ENCODE measurements around the gene LNP1.

Gene LNP1

DNA sequence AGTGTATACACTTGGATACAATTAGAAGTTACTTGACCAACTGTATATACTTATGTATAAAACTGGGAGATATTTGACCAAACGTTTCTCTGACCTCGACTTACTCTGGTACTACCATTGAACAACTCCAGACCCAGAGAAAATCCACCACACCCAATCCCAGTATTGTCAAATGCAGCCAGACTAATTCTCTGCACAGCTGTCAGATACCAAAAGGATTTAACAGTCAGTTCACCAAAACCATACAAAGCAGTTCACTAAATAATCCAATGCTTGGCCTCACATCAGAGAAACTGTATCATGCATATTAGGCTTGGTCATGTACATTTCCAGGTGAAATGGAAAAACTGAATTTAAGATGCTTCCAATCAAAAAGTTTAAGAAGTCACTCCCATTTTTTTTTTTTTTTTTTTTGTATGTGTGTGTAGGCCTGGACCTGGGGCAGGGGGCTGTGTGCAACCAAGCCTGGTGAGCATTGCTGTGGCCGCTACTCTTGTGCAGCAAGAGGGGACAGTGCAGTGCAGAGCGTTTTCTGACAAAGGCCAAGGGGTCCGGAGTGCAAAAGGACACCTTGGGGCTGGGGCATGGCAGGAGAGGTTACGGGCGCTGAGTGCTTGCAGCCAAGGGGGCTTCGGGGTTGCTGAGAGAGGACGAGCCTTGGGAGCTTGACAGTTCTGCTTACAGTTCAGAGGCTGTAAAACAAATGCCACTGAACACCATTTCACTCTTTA is 1.8 kb upstream of the LNP1 start:
- no peak for DNase-seq

DNA sequence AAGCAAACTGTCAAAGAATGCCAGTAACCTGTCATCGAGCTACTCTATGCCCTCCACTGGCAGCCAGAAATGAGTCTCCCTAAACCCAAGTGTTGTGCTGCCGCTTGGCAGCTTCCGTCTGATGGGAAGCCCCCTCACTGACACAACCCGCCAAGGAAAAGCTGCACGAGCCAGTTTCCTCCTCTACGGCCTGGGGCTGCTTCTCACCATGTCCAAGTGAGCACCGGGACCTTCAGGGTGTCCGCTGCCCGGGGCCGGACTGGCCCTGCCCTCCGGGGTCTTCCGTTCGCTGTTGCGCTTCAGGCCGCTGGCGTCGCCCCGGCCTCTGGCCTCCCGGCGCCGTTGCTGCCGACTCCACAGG is 940 bp upstream of the LNP1 start:
- DNase-seq, result peak in 8 of 56 donors; percentile 2 to 59 (median 42)

DNA sequence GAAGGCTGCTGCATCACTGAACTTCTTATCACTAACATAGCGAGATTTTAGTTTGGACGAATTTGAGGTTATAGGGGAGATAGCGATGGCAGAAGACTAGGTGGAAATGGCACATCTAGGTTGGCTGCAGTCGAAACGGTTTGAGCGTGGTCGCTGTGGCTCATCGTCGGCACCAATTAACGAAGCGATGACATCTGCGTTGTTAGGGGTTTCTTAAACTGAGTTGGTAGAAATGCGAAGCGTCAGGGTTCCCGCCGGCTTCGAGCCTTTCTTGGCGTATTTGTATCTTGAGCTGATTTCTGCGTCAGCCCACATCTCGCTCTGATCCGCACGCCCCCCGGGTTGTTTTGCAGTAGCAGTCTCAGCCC is 319 bp downstream of the LNP1 start:
- peak in 28 of 56 donors; percentile 5 to 80 (median 35) for DNase-seq

DNA sequence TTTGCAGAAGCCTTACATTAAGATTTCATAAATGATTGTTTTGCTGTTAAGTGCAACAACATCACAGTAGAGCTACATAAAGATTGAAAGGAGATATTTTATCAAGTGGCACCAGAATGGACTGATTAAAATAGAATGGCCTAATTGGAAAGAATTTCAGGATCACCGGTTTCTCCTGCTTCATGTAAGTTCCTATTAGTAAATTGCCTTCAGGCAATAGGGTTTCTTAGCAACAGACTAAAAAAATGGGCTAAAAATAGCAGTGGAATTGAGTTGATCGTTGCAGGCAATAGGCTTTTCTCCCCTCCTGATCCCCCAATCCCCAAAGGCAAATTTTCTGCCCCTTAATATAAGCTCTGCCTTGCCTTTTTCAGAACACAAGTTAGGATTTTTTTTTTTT is 917 bp downstream of the LNP1 start:
- no peak for DNase-seq

DNA sequence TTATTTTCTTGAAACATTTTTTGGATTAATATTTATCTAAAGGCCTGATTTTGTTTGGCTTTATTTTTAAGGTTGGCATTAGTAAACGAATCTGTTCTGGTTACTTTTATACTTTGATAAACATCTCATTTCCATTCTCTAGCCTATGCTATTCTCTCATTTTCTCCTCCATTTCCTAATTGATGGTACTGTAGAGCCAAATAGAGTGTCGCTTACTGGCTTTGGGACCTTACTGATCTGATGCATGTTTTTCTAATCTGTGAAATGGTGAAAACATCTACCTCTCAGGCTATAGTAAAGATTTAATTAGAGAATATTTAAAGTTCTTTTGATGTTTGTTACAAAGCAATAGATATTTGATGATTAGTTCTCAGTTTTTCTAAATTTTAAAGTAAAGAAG is 1.6 kb downstream of the LNP1 start:
- DNase-seq, result no peak

DNA sequence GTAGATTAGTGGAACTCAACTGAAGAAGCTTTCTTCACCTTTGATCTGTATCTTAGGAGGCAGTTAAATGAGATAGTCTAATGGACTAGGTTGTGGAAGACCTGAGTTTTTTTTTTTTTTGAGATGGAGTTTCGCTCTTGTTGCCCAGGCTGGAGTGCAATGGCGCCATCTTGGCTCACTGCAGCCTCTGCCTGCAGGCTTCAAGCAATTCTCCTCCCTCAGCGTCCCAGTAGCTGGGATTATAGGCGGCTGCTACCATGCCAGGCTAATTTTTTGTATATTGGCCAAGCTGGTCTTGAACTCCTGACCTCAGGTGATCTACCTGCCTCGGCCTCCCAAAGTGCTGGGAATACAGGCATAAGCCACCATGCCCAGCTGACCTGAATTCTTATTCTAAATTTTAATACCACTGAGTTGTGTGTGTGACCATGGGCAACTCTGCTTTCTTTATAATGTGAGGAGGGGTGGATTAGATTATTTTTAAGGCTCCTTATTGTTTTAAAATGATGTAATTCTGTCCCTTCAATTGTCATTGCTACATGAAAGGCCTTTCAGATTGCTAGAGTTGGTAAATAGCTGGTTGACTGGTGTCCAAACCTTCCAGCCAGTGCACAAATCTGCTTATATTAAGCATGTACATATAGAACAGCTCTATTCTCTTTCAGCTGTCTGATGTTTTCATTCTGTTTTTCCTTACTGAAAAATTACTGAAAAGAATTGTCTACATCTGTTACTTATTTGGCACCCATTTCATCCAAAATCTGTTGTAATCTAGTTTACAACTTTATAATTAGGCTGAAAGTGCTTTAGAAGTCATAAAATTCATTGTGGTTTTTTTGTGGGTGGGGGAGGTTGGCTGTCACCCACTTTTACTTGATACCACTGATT is 2.3 kb downstream of the LNP1 start:
- no peak for DNase-seq

DNA sequence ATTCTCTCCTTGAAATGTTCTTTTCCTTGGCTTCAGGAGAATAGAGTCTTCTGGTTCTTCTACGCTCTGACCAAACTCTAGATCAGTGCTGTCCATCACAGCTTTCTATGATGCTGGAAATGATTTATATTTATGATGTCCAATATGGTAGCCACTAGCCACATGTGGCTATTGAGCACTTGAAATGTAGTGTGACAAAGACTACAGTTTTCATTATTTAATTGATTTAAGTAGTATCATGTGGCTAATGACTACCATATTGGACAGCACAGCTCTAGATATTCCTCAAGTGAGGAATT is 2.9 kb downstream of the LNP1 start:
- DNase-seq, result no peak

DNA sequence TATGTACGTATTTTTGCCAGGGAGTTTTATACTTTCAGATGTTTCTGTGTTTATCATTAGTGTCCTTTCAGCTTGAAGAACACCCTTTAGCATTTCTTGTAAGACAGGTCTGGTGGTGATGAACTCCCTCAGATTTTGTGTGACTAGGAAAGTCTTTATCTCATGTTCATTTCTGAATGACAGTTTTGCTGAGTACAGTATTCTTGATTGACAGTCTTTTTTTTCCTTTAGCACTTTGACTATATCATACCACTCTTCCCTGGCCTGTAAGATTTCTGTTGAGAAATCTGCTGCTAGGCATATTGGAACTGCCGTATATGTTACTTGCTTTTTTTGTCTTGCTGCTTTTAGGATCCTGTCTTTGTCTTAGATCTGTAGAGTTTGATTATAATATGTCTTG is 5.8 kb downstream of the LNP1 start:
- no peak for DNase-seq

DNA sequence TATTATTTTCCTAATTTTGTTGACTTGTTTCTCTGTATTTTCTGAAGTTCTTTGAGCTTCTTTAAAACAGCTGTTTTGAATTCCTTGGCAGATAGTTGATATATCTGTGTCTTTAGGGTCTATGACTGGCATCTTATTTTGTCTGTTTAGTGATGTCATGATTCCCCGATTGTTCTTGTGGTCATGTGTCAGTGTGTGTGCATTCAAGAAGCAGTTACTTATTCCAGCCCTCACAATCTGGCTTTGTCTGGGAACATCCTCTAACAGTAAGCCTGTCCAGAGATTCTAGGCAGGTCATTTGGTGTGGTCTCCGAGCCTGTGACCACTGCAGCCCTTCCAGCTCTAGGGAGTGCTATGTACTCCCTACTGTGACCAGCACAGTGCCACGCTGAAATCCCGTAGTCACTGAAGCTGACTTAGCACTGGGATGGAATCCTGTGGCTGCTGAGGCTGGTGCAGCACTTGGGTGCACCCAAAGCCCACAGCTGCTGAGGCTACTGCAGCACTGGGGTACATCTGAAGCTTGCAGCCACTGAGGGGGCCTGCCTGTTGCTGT is 6.7 kb downstream of the LNP1 start:
- DNase-seq, result no peak

DNA sequence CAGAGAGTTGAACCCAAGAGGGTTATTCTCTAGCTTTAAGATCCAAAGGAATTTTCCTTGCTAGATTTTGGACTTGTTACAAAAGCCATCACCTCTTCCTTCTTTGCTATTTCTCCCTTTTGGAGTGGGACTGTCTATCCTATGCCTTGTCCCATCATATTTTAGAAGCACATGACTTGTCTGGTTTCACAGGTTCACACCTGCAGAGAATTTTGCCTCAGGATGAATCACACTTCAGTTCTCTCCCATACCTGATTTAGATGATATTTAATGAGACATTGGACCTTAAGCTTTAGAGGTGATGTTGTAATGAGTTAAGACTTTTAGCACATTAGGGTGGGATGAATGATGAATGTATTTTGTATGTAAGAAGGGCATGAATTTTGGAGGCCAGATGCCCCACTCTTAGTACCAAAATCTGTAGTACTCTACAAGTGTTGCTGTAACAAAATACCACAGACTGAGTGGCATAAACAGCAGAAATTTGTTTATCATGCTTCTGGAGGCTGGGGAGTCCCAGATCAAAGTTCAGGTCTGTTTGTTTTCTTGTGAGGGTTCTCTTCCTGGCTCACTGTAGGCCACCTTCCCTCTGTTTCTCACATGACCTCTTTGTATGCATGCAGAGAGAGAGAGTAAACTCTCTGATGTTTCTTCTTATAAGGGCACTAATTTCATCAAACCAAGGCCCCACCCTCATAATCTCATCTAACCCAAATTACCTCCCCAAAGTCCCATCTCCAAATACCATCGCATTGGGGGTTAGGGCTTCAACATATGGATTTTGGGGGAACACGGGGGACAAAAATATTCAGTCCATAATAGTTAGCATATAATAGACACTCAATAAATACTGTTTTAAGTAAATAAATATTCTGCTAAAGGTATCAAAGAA is 10.0 kb downstream of the LNP1 start:
- no peak for DNase-seq

DNA sequence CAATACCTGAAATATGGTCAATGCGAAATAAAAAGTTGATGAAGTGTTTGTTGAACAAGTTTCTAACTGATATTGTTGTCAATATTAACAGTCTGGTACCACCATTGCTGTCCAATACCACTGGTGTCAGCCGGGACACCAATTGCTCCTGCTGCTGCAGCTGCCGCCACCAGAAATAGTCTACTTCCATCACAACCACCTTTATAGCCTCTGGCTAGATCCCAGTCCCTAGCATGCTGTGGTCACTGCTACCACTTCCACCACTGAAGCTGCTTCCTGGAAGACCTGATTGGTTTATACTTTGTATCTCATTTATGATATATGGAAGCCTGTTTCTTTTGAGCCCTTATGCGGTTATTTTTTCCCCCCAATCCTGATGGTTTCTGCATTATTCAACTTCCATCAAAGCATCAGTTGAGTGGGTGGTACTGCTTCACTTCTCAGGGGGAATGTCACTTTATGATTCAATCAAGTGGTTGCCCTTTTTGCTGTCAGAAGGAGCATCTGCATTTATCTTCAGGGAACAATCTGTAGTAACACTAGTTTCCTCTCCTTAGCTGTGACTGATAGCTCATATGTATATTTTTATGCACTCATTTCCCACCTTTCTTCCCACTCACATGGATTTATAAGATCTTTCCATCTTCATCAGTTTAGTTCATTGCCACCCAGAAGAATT is 11.7 kb downstream of the LNP1 start:
- DNase-seq, result no peak

DNA sequence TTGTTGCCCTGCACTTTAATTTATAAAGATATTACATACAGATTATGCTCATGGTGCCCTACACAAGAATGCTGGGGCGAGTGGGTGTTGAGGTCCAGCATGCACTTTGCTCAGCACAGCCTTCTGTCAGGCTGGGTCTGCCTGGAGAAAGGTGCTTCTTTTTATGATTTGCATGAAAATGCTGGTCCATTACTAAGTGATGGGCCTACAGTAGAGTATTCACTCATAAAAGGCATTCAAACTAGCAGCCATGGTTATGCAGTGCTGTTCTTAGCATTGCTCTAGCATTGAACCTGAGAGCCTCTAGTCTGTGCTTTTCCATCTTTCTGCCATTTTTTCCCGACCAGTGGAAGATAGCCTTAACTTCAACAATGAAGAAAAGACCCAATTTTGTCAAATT is 12.3 kb downstream of the LNP1 start:
- no peak for DNase-seq

DNA sequence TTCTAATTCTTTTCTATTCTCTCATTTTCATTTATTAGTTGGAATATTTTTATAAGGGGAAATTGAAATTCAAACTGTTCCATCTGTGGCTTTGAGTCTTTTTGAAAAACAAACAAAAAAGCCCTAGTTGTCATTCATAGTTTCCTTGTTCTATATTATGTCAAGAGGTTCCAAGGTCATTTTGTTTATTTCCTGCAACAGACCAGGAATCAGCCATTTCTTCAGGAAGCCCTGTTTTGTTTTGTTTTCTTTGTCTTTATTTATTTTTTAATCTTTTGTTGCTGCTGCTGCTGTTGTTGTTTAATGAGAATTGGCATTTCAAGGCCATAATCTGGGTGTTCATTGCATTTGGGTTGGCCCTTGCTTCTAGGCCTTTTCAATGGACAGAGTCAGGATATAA is 14.8 kb downstream of the LNP1 start:
- DNase-seq, result no peak

DNA sequence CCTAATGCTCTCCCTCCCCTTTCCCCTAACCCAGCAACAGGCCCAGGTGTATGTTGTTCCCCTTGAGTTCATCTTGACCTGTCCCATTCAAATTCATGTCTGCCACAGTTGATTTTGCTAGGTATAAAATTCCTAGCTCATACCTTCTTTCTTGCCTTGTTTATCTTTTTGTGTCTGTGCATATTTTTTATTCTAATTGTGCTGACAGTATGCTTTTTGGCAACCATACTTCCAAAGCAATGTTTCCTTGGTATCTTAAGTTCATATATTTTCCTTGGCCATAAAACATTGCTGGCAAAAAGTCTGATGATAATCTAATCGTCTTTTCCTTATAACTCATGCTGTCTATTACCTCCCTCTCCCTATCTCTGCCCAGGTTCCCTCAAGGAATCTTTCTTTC is 15.5 kb downstream of the LNP1 start:
- DNase-seq, result no peak

DNA sequence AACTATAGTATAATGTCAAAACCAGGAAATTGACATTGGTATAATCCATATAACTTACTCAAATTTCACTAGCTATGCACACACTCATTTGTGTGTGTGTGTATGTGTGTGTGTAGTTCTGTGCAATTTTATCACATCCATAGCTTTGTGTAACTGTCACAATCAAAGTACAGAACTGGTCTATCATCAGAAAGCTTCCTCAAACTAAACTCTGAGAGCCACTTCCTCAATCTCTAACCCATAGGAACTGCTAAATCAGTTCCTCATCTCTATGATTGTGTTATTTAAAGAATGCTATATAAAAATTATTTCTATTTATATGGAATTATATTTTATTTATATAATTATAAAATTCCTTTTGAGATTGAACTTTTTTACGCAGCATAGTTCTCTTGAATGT is 18.1 kb downstream of the LNP1 start:
- no peak for DNase-seq

DNA sequence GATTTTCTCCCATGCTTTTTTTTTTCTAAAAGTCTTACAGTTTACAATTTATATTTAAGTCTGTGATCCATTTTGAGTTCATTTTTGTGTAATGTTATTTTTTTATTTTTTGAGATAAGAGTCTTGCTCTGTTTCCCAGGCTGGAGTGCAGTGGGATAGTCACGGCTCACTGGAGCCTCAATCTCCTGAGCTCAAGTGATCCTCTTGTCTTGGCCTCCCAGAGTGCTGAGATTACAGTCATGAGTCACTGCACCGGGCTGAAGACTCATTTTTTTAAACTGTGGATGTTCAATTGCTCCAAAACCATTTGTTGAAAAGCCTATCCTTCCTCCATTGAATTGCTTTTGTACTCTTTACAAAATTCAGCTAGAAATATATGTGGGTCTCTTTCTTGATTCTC is 19.5 kb downstream of the LNP1 start:
- DNase-seq, result no peak

DNA sequence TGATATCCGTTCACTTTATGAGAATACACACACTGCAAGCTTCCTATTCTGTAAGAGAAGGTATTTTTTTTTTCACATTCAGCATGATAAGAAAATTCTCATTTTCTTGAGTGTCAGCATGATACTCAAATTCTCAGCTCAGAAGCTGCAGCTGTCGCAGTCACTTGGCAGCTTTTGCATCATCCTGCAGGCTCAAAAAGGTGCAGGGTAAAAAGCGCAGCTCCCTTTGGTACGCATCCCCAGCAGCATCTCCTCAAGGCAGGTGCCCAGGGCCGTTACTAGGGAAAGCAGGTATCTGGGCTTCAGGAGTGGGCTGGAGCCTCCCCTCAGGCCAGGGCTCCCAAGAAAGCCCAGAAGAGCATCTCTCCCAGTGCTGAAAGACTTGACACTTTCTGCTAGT is 22.3 kb downstream of the LNP1 start:
- no peak for DNase-seq

DNA sequence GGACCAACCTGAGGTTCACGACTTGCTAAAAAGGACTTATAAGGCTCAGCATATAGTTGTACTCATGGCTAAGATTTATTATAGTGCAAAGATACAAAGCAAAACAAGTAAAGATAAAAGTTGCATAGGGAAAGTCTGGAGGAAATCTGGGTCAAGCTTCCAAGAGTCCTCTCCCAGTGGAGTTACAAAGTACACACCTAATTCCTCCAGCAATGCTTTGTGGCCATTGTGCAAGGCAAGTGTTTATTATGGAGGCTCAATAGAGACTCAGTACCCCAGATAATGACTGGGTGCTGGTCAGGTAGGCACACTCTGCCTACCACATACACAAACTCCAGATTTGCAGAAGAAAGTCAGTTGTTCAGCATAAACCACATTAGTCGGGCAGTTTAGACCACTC is 22.9 kb downstream of the LNP1 start:
- no peak for DNase-seq

DNA sequence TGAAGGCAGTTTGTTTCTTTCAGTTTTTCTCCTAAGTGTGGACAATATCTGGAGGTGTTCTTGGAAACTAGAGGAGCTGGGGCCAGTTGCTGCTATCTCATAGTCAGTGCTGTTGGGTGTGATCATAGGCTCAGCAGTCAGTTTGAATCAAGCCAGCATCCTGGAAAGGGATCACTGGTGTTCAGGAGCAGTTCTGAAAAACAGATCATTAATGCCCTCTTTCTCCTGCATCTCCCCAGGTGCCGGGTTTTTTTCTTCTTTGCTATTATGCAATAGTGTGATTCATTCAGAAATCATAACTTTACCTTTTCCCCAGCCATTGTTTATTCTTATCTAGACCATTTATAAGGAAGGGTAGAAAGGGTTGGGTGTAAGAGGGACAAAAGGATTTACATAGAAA is 24.0 kb downstream of the LNP1 start:
- DNase-seq, result no peak

DNA sequence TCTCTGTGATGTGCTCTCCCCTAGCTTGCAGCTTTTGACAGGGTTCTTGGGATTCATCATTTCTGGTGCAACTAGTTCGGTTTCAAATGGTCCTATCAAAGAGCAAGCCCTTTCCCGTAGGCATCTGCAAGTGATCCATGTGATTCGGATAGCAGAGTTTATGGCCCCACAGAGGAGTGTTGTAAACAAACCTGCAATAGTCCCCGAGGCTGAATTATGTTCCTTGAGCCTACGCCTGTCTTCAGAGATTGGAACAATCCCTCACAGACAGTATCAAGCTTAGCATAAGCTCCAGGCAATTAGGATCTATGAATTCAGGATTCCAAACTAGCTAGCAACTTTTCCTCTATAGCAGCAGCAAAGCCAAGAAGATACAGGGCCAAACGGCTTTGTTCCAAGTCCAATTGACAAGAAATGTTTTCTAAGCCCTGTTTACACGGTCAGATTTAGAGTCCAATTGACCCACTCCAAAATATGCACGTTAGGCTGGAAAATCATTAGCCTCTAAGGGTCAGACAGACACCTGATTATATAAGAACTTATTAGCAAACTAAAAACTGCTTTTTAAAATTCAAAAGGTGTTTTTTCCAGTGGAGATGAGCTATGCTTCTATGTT is 24.8 kb downstream of the LNP1 start:
- DNase-seq, result no peak

DNA sequence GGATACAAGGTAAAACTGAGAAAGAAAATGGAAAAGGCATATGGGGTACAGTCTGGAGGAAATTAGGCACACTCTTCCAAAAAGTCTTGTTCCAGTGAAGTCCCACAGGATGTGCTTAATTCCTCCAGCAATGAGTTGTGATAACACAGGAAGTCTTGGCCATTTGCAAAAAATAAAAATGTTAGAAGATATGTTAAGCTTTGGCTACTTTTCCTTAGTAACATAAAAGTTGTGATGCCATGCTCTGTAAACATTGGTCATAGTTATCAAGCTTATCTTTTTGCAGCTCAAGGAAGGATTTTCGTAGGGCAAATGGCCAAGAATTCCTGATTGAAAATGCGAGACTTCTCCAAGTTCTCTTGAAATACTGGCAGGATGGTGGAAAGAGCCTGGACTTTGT is 26.4 kb downstream of the LNP1 start:
- DNase-seq, result no peak

Measured in amygdala (tissue), 56 donors.